K562 (cell line): Measurements from ENCODE around the gene RHOC. TPM values are rescaled to one million over a fixed set of nuclear protein-coding genes. Genes with fewer than 3 reads are reported as not detected.

ENCODE experiments used
- ARHGAP35 ChIP-seq: fragments of 450-650 bp; IDR thresholded peaks from 2 replicates; pipeline ENCODE4 v1.6.1; 2018; ENCODE audit not compliant: partially characterized antibody
- BRD4 ChIP-seq: fragments of 200-600 bp; sonication (generic); IDR thresholded peaks from 2 replicates; pipeline ENCODE4 v1.6.1; 2017; ENCODE audit warnings: inconsistent platforms
- CHD1 ChIP-seq: fragments of 200-600 bp; sonication (generic); IDR thresholded peaks from one replicate; pipeline ENCODE4 v1.6.1; 2012; ENCODE audit warnings: mild to moderate bottlenecking, moderate library complexity, low read length, inconsistent platforms
- DNMT1 ChIP-seq: fragments of 450-650 bp; IDR thresholded peaks from 2 replicates; pipeline ENCODE4 v1.6.1; 2016; ENCODE audit warnings: antibody characterized with exemption, mild to moderate bottlenecking
- NUFIP1 ChIP-seq: fragments of 450-650 bp; IDR thresholded peaks from 2 replicates; pipeline ENCODE4 v1.6.1; 2018; ENCODE audit not compliant: partially characterized antibody
- POLR3A ChIP-seq: IDR thresholded peaks from 2 replicates; pipeline ENCODE4 v1.6.1; 2011; ENCODE audit warnings: borderline replicate concordance, mild to moderate bottlenecking, moderate library complexity; ENCODE audit not compliant: insufficient read length, insufficient read depth; ENCODE audit errors: extremely low read depth
- PPARD ChIP-seq: fragments of 250-450 bp; sonication (Bioruptor Pico); IDR thresholded peaks from 2 replicates; pipeline ENCODE4 v1.8.0; 2022; ENCODE audit warnings: inconsistent platforms, mild to moderate bottlenecking, moderate library complexity
- PTTG1 ChIP-seq: fragments of 450-650 bp; IDR thresholded peaks from 2 replicates; pipeline ENCODE4 v1.6.1; 2016; ENCODE audit warnings: low read depth, mild to moderate bottlenecking, missing genetic modification characterization, missing compliant biosample characterization
- RBBP5 ChIP-seq: fragments of 200-600 bp; sonication (generic); IDR thresholded peaks from 2 replicates; pipeline ENCODE4 v1.6.1; 2012; ENCODE audit warnings: borderline replicate concordance, mild to moderate bottlenecking, low read length, control low read depth, inconsistent platforms; ENCODE audit not compliant: insufficient read depth, poor library complexity, severe bottlenecking
- RBM39 ChIP-seq: fragments of 200-400 bp; formaldehyde crosslinking; optimal IDR thresholded peaks from 2 replicates; pipeline ENCODE3; 2018; ENCODE audit warnings: low read depth, low read length
- RNF2 ChIP-seq: sonication (generic); IDR thresholded peaks from 2 replicates; pipeline ENCODE4 v1.6.1; 2016
- SNIP1 ChIP-seq: fragments of 450-650 bp; IDR thresholded peaks from 2 replicates; pipeline ENCODE4 v1.7.1; 2017; ENCODE audit warnings: low read depth, mild to moderate bottlenecking
- SUPT5H ChIP-seq: fragments of 450-650 bp; IDR thresholded peaks from 2 replicates; pipeline ENCODE4 v1.6.1; 2016
- TRIM24 ChIP-seq, 2 experiments: fragments of 450-650 bp; IDR thresholded peaks; 2 replicates each; pipeline ENCODE4 v1.6.1; 2016
- ZEB2 ChIP-seq: fragments of 450-650 bp; IDR thresholded peaks from 2 replicates; pipeline ENCODE4 v1.6.1; 2016
- ZNF121 ChIP-seq: sonication (generic); formaldehyde crosslinking; conservative IDR thresholded peaks from 2 replicates; pipeline ENCODE4 v1.8.0; 2022; ENCODE audit warnings: missing genetic modification reagents
- ZNF197 ChIP-seq: fragments of 200-800 bp; sonication (Bioruptor generic); IDR thresholded peaks from 2 replicates; pipeline ENCODE4 v1.6.1; 2016; ENCODE audit warnings: low read depth, missing genetic modification characterization, missing compliant biosample characterization
- ZNF41 ChIP-seq: fragments of 250-450 bp; sonication (Bioruptor Pico); conservative IDR thresholded peaks from 2 replicates; pipeline ENCODE4 v1.4.0; 2020; ENCODE audit warnings: mild to moderate bottlenecking
- ZNF586 ChIP-seq: fragments of 450-650 bp; formaldehyde crosslinking; conservative IDR thresholded peaks from 2 replicates; pipeline ENCODE4 v1.4.0; 2020; ENCODE audit warnings: mild to moderate bottlenecking, moderate library complexity
- polyA plus RNA-seq, 8 experiments: library from polyadenylated mRNA; depleted of rRNA in 4 of 8; stranded (reverse) in 5 of 8; unstranded in 3 of 8; fragments of >200 nt; fragmentation: Nextera tagmentation in 2 of 8; fragmentation: Illumina TruSeq in 1 of 8; extraction: Ambion mirVana in 2 of 8; extraction: Trizol in 1 of 8; gene quantifications; 2 replicates each; pipeline versions ENCODE4 v1.2.1 to v1.2.3, GENCODE V29; 2011 to 2014; ENCODE audit warnings: inconsistent platforms in 1 of 8, missing spikeins in 1 of 8
- total RNA-seq, 7 experiments: library from RNA; depleted of rRNA in 6 of 7; stranded (reverse); fragments of >200 nt in 6 of 7; fragmentation: Illumina TruSeq in 2 of 7; extraction: Trizol in 2 of 7; gene quantifications; 2 replicates each; pipeline versions ENCODE4 v1.2.1 to v1.2.3, GENCODE V29; 2011 to 2021; ENCODE audit warnings: low replicate concordance in 1 of 7
- TF ChIP-seq, protein P1 (sequence below): fragments of 450-650 bp; IDR thresholded peaks from one replicate; pipeline ENCODE4 v1.6.1; 2018; ENCODE audit warnings: mild to moderate bottlenecking, moderate library complexity; ENCODE audit not compliant: partially characterized antibody
- TF ChIP-seq, protein P2 (sequence below): fragments of 450-650 bp; IDR thresholded peaks from 2 replicates; pipeline ENCODE4 v1.6.1; 2016; ENCODE audit warnings: mild to moderate bottlenecking
- TF ChIP-seq, protein P3 (sequence below): fragments of 450-650 bp; IDR thresholded peaks from 2 replicates; pipeline ENCODE4 v1.6.1; 2016; ENCODE audit warnings: antibody characterized with exemption
- TF ChIP-seq, protein P4 (sequence below): sonication (generic); formaldehyde crosslinking; IDR thresholded peaks from 2 replicates; pipeline ENCODE4 v1.8.1; 2023; ENCODE audit warnings: mild to moderate bottlenecking, missing genetic modification reagents

Gene RHOC
- total and polyA plus RNA-seq, 9 of the 15 experiments (the other 6 are each of a cell fraction or from before 2014, with no cell fraction given): 35.2 to 364 (median 204) TPM

DNA sequence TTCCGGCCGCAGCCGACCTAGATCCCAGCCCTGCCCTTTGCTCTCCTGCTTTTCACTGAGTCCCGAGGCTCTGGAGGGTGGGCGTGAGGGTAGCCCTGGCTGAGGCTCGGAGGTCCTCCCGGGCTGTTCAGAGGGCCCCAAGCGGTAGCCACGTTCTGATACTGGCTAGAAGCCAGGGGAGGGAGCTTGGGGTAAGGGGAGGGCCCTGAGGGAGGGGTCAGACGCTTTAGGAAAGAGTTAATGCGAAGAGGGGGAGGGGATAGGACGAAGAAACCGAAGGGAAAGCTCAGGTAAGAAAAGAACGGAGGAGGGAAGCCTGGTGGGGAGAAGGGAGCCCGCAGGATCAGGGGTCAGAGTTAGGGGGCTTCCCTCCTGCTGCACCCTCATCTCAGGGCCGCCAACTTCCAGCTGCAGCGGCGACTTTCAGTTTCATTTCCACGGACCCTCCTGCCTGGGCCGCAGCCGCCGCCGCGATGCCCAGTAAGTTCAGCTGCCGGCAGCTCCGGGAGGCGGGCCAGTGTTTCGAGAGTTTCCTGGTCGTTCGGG lies 32.4 kb downstream of the RHOC start, which contains the start of gene MOV10 (continued):
- TF ChIP-seq ZNF121 (CRISPR knock-in tag): no peak
- TF ChIP-seq SUPT5H: peak; percentile 87
- TF ChIP-seq SNIP1: no peak
- no peak for TF ChIP-seq ZNF41 (CRISPR knock-in tag)
- TF ChIP-seq RBM39: no peak
- TF ChIP-seq DNMT1: peak; percentile 16; the same call in 1 of the 2 replicates
- no peak for TF ChIP-seq PPARD (CRISPR knock-in tag)
- TF ChIP-seq ZNF586 (CRISPR knock-in tag): 0 out of 2 replicates have a peak, but pooled peaks have one; percentile 65
- no peak for TF ChIP-seq NUFIP1
- TF ChIP-seq, protein P1, sequence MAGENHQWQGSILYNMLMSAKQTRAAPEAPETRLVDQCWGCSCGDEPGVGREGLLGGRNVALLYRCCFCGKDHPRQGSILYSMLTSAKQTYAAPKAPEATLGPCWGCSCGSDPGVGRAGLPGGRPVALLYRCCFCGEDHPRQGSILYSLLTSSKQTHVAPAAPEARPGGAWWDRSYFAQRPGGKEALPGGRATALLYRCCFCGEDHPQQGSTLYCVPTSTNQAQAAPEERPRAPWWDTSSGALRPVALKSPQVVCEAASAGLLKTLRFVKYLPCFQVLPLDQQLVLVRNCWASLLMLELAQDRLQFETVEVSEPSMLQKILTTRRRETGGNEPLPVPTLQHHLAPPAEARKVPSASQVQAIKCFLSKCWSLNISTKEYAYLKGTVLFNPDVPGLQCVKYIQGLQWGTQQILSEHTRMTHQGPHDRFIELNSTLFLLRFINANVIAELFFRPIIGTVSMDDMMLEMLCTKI: no peak
- TF ChIP-seq RNF2: 0 out of 2 replicates have a peak, but pooled peaks have one; percentile 28
- TF ChIP-seq, protein P2, sequence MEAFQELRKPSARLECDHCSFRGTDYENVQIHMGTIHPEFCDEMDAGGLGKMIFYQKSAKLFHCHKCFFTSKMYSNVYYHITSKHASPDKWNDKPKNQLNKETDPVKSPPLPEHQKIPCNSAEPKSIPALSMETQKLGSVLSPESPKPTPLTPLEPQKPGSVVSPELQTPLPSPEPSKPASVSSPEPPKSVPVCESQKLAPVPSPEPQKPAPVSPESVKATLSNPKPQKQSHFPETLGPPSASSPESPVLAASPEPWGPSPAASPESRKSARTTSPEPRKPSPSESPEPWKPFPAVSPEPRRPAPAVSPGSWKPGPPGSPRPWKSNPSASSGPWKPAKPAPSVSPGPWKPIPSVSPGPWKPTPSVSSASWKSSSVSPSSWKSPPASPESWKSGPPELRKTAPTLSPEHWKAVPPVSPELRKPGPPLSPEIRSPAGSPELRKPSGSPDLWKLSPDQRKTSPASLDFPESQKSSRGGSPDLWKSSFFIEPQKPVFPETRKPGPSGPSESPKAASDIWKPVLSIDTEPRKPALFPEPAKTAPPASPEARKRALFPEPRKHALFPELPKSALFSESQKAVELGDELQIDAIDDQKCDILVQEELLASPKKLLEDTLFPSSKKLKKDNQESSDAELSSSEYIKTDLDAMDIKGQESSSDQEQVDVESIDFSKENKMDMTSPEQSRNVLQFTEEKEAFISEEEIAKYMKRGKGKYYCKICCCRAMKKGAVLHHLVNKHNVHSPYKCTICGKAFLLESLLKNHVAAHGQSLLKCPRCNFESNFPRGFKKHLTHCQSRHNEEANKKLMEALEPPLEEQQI: no peak
- TF ChIP-seq, protein P3, sequence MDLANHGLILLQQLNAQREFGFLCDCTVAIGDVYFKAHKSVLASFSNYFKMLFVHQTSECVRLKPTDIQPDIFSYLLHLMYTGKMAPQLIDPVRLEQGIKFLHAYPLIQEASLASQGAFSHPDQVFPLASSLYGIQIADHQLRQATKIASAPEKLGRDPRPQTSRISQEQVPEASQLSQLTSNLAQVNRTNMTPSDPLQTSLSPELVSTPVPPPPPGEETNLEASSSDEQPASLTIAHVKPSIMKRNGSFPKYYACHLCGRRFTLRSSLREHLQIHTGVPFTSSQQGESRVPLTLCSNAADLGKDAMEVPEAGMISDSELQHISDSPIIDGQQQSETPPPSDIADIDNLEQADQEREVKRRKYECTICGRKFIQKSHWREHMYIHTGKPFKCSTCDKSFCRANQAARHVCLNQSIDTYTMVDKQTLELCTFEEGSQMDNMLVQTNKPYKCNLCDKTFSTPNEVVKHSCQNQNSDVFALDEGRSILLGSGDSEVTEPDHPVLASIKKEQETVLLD: peak; percentile 34; the same call in 1 of the 2 replicates
- TF ChIP-seq RBBP5: peak; percentile 86
- TF ChIP-seq POLR3A: no peak
- TF ChIP-seq BRD4: no peak
- TF ChIP-seq ARHGAP35: no peak
- TF ChIP-seq ZNF197 (CRISPR knock-in tag): no peak
- TF ChIP-seq, protein P4, sequence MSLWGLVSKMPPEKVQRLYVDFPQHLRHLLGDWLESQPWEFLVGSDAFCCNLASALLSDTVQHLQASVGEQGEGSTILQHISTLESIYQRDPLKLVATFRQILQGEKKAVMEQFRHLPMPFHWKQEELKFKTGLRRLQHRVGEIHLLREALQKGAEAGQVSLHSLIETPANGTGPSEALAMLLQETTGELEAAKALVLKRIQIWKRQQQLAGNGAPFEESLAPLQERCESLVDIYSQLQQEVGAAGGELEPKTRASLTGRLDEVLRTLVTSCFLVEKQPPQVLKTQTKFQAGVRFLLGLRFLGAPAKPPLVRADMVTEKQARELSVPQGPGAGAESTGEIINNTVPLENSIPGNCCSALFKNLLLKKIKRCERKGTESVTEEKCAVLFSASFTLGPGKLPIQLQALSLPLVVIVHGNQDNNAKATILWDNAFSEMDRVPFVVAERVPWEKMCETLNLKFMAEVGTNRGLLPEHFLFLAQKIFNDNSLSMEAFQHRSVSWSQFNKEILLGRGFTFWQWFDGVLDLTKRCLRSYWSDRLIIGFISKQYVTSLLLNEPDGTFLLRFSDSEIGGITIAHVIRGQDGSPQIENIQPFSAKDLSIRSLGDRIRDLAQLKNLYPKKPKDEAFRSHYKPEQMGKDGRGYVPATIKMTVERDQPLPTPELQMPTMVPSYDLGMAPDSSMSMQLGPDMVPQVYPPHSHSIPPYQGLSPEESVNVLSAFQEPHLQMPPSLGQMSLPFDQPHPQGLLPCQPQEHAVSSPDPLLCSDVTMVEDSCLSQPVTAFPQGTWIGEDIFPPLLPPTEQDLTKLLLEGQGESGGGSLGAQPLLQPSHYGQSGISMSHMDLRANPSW: no peak
- TF ChIP-seq PTTG1 (tag): no peak
- TF ChIP-seq ZEB2: peak; percentile 60
- peak; percentile 69 for TF ChIP-seq CHD1
- peak; percentile 38 to 49; a peak in 1 of 4 replicates for TF ChIP-seq TRIM24 (IDR thresholded peaks at IDR 0.05)
